Measurements from ENCODE around the gene RNF167.

DNA sequence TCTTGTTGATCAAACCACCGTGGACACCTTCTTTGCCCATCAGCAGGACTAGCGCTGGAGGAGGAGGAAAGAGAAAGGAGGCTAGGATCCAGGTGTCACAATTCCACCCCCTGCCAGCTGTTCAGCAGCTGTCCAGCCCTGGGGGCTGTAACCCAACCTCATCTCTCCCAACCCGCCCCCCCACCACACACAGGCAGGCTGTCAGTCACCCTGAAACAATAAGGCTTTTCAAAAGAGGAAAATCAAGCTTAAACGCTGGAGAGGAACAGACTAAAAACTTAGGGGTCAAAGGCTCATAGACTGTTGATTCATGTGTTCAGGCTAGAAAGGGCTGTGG is 5.8 kb downstream of the RNF167 start:
- TF ChIP-seq ZNF274 (IDR thresholded peaks at IDR 0.05; ENCODE audit: low read depth, low read length) (no peak), POLR2A (IDR thresholded peaks at IDR 0.05; ENCODE audit: borderline replicate concordance, extremely low read depth, insufficient read depth, insufficient read length) (no peak), EZH2 (IDR thresholded peaks at IDR 0.05) (no peak), POLR2AphosphoS5 (IDR thresholded peaks at IDR 0.05; ENCODE audit: low read depth, low read length) (no peak)
- TF ChIP-seq, protein P1, sequence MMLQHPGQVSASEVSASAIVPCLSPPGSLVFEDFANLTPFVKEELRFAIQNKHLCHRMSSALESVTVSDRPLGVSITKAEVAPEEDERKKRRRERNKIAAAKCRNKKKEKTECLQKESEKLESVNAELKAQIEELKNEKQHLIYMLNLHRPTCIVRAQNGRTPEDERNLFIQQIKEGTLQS (IDR thresholded peaks at IDR 0.05) = no peak
- TF ChIP-seq, protein P2, sequence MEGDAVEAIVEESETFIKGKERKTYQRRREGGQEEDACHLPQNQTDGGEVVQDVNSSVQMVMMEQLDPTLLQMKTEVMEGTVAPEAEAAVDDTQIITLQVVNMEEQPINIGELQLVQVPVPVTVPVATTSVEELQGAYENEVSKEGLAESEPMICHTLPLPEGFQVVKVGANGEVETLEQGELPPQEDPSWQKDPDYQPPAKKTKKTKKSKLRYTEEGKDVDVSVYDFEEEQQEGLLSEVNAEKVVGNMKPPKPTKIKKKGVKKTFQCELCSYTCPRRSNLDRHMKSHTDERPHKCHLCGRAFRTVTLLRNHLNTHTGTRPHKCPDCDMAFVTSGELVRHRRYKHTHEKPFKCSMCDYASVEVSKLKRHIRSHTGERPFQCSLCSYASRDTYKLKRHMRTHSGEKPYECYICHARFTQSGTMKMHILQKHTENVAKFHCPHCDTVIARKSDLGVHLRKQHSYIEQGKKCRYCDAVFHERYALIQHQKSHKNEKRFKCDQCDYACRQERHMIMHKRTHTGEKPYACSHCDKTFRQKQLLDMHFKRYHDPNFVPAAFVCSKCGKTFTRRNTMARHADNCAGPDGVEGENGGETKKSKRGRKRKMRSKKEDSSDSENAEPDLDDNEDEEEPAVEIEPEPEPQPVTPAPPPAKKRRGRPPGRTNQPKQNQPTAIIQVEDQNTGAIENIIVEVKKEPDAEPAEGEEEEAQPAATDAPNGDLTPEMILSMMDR (IDR thresholded peaks at IDR 0.05 in 2 of 3, conservative IDR thresholded peaks at IDR 0.05 in 1 of 3; ENCODE audit: borderline replicate concordance in 1 of 3, insufficient read depth in 1 of 3, low read depth in 2 of 3, low read length in 2 of 3) = no peak
